RPMI7951 (cell line): ENCODE results near the gene EPC1. TPM values are rescaled to one million over a fixed set of nuclear protein-coding genes. Genes with fewer than 3 reads are reported as not detected.
A peak's percentile ranks its signal among the peaks of the same experiment; 100 is the strongest.
"Not testable (repeated sequence)": the region's sequence is repeated elsewhere in the genome, so short reads cannot be mapped to it uniquely, and the experiment has no call there.

ENCODE experiments used
- DNase-seq: peaks from one replicate; pipeline ENCODE4 v3.0.0-alpha.2; 2012; ENCODE audit warnings: low read depth
- total RNA-seq: library from RNA; depleted of rRNA; stranded (reverse); fragments of >200 nt; shearing (Covaris generic); gene quantifications from 2 replicates; pipeline ENCODE4 v1.2.3, GENCODE V29; 2014

The EPC1 gene
- total RNA-seq, 1 experiment from 2014 or later: 18.1 TPM

- DNase-seq: no peak
Observed at GRCh38 chr10:32372000-32372875, 25.3 kb upstream of the EPC1 start.

GRCh38 chr10:32371101-32371500 lies 24.1 kb upstream of the EPC1 start:
- DNase-seq: no peak

GRCh38 chr10:32367793-32368453 lies 21.0 kb upstream of the EPC1 start:
- DNase-seq: peak; percentile 63

GRCh38 chr10:32366588-32366987 lies 19.6 kb upstream of the EPC1 start:
- no peak for DNase-seq

GRCh38 chr10:32366111-32366510 lies 19.2 kb upstream of the EPC1 start:
- DNase-seq: no peak

- not testable (repeated sequence) for DNase-seq
Observed at GRCh38 chr10:32365404-32365803, 18.4 kb upstream of the EPC1 start.

GRCh38 chr10:32362571-32362970 lies 15.6 kb upstream of the EPC1 start:
- DNase-seq: no peak

- DNase-seq: no peak
Observed at GRCh38 chr10:32360884-32361283, 13.9 kb upstream of the EPC1 start.

GRCh38 chr10:32360241-32360640 lies 13.3 kb upstream of the EPC1 start:
- no peak for DNase-seq

- no peak for DNase-seq
Observed at GRCh38 chr10:32357056-32357735, 10.2 kb upstream of the EPC1 start.

- DNase-seq: not testable (repeated sequence)
Observed at GRCh38 chr10:32354690-32355089, 7.7 kb upstream of the EPC1 start.

GRCh38 chr10:32350811-32351350 lies 3.9 kb upstream of the EPC1 start:
- DNase-seq: no peak

GRCh38 chr10:32349968-32350738 lies 3.2 kb upstream of the EPC1 start:
- no peak for DNase-seq

GRCh38 chr10:32349199-32349585 lies 2.2 kb upstream of the EPC1 start:
- no peak for DNase-seq

- DNase-seq: no peak
Observed at GRCh38 chr10:32348297-32349198, 1.6 kb upstream of the EPC1 start.

GRCh38 chr10:32347363-32348022 lies 535 bp upstream of the EPC1 start:
- no peak for DNase-seq

GRCh38 chr10:32346134-32346550 lies 816 bp downstream of the EPC1 start:
- peak; percentile 95 for DNase-seq

GRCh38 chr10:32341596-32341995 lies 5.4 kb downstream of the EPC1 start:
- DNase-seq: no peak

- no peak for DNase-seq
Observed at GRCh38 chr10:32340596-32341180, 6.3 kb downstream of the EPC1 start.
